ENCODE data around the gene DNAI1.
A peak's percentile ranks its signal among the peaks of the same experiment; 100 is the strongest.

DNAI1 gene

GRCh38 chr9:34451545-34451944, 7.1 kb upstream of the DNAI1 start:
- no peak for DNase-seq (ENCODE audit: extremely low read depth, low read depth)
- no peak for TF ChIP-seq CTCF (IDR thresholded peaks at IDR 0.05; ENCODE audit: low read depth, low read length)

- TF ChIP-seq CTCF (IDR thresholded peaks at IDR 0.05; ENCODE audit: low read depth, low read length), result no peak
- no peak for DNase-seq (ENCODE audit: extremely low read depth, low read depth)
These were observed 6.0 kb upstream of the DNAI1 start for GRCh38 chr9:34452568-34452967.

- DNase-seq (ENCODE audit: extremely low read depth, low read depth), result no peak
- no peak; the same call in 1 of the 2 replicates for TF ChIP-seq CTCF (IDR thresholded peaks at IDR 0.05; ENCODE audit: low read depth, low read length)
These were observed 4.0 kb upstream of the DNAI1 start for GRCh38 chr9:34454571-34455065.

- no peak for DNase-seq (ENCODE audit: extremely low read depth, low read depth)
- TF ChIP-seq CTCF (IDR thresholded peaks at IDR 0.05; ENCODE audit: low read depth, low read length), result no peak
These were observed 2.5 kb upstream of the DNAI1 start for GRCh38 chr9:34456151-34456550.

- TF ChIP-seq CTCF (IDR thresholded peaks at IDR 0.05; ENCODE audit: low read depth, low read length), result no peak
- no peak for DNase-seq (ENCODE audit: extremely low read depth, low read depth)
These were observed 1.9 kb upstream of the DNAI1 start for GRCh38 chr9:34456746-34457145.

GRCh38 chr9:34457266-34458012, 1.2 kb upstream of the DNAI1 start:
- TF ChIP-seq CTCF (IDR thresholded peaks at IDR 0.05; ENCODE audit: low read depth, low read length), result no peak
- DNase-seq (ENCODE audit: extremely low read depth, low read depth), result peak; percentile 30

- no peak for TF ChIP-seq CTCF (IDR thresholded peaks at IDR 0.05; ENCODE audit: low read depth, low read length)
- DNase-seq (ENCODE audit: extremely low read depth, low read depth), result no peak
These were observed 345 bp downstream of the DNAI1 start for GRCh38 chr9:34458959-34459340.

Measured in AG09319 (cell line).